ENCODE measurements around the gene CCDC78. TPM values are rescaled to one million over a fixed set of nuclear protein-coding genes. Genes with fewer than 3 reads are reported as not detected.

The CCDC78 gene
- polyA plus RNA-seq, 6 donors from 2014 or later, result 0.41 to 0.95 TPM; not detected in 4

GRCh38 chr16:740459-740763 is 14.2 kb upstream of the CCDC78 start:
- ATAC-seq (ENCODE audit: low read depth in 2 of 2), result peak; percentile 8 to 22
- peak overlapping the region in 4 of 6 donors; percentile 54 to 93 (median 84) for H3K27ac Mint-ChIP-seq
- H3K9me3 Mint-ChIP-seq, result no peaks in the 10 kb centered on the region
- H3K4me3 Mint-ChIP-seq, result peak overlapping the region; percentile 72 to 91 (median 86)
- DNase-seq, result no peak
- no peaks in the 10 kb centered on the region for H3K27me3 Mint-ChIP-seq
- H3K36me3 Mint-ChIP-seq, result no peaks in the 10 kb centered on the region
- H3K4me1 Mint-ChIP-seq, result peaks cover 12 to 23% (median 12%) of the 10 kb centered on the region in 3 donors

DNA sequence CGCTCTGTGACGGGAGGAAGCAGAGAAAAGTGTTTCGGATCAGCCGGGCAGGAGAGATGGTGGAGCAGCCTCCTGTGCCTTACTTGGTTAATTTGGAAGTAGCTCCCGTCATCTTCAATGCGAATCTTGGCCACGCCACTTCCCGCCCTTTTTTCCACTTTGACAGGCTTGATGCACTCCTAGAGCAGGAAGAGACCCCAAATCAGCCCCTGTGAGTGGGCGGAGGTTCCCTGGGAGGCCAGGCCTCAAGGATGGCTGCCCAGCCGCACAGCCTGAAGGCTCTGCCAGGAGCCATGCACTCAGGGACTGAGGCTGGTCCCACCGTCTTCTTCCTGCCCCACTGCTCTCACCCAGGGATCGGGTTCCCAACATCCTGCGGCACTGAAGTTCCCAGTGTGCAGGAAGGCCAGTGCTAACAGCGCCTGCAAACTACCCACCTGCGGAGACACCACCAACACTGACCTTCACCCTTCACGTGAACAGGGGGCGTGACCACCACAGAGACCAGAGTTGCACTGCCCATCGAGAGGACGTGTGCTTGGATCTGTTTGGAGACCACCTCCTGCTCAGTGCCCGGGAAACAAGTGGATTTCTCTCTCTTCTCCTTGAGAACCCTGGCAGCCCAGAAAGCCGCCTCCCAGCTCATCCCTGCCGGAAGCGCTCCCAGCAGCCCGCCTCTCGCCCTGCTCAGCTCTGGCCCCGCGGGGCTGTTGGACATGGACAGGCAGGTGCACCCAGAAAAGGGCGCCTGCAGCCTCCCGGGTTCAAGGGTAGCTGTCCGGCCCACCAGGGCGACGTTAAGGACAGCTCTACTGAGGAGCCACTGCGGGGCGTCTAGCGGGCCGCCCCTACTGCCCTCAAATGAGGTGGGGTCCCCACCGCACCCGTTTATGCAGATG is 13.6 kb upstream of the CCDC78 start:
- ATAC-seq (ENCODE audit: low read depth in 2 of 2) (no peak), DNase-seq (no peak)
- Mint-ChIP-seq H3K4me1 (peaks cover 12 to 25% (median 12%) of the 10 kb centered on the region in 3 donors), H3K27me3 (no peaks in the 10 kb centered on the region), H3K27ac (peak overlapping the region in 3 of 6 donors; percentile 47 to 72 (median 54)), H3K4me3 (peak overlapping the region; percentile 66 to 91 (median 84)), H3K36me3 (no peaks in the 10 kb centered on the region), H3K9me3 (no peaks in the 10 kb centered on the region)

DNA sequence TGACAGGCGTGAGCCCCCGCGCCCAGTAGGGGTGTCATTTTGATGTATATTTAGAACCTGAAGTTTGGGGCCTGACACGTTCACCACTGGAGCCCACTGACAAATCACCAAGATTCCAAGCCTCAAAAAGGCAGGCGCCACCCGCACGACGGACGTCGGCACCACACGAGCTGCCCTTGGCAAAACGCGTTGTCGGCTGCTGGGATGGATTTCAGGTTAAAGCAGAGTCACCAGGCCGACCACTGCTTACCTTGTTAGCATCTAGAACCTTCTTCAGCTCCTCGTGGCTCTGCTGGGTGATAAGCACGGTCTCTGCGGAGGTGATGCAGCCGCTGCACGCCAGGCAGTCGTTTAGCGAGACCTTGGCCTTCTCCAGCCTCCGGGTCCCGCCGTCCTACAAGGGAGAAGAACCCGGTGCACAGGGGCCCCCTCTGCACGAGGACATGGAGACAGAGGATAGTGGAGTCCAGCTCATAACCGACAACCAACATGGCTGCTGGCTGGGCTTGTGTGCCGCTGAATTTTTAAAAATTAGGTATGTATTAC is 10.8 kb upstream of the CCDC78 start:
- H3K9me3 Mint-ChIP-seq, result no peaks in the 10 kb centered on the region
- H3K36me3 Mint-ChIP-seq, result no peaks in the 10 kb centered on the region
- H3K4me1 Mint-ChIP-seq, result peaks cover 12 to 25% (median 12%) of the 10 kb centered on the region in 3 donors
- H3K27ac Mint-ChIP-seq, result peak overlapping the region in 1 of 6 donors; percentile 95
- no peaks in the 10 kb centered on the region for H3K27me3 Mint-ChIP-seq
- ATAC-seq (ENCODE audit: low read depth in 2 of 2), result no peak
- H3K4me3 Mint-ChIP-seq, result peak overlapping the region in 3 of 8 donors; percentile 30 to 84 (median 56)
- DNase-seq, result no peak

DNA sequence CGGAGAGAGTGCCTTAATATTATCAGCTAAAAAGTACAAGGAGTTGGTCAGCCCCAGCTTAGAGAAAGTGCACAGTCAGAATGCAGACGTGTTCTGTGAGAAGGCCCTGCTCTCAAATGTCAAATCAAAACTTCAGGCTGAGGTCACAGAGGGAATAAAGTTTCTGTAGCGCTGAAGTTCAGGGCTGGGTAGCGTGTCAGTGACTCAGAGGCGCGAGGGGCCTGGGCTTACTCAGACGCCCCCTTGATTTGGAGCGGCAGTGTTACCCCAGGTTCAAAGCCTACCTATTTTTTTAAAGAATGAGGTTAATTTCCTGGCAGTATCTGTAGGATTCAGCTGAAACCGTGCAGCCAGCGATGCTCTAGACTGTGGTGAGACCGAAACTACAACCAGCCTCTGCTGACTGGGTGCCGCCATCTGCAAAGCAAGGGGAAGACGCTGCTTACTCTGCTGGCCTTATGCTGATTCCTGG is 9.8 kb upstream of the CCDC78 start:
- no peak for DNase-seq
- Mint-ChIP-seq H3K9me3 (no peaks in the 10 kb centered on the region), H3K27ac (no peak overlapping the region), H3K27me3 (no peaks in the 10 kb centered on the region), H3K4me1 (peaks cover 12 to 22% (median 12%) of the 10 kb centered on the region in 3 donors), H3K36me3 (no peaks in the 10 kb centered on the region), H3K4me3 (peak overlapping the region in 3 of 8 donors; percentile 34 to 41 (median 40))
- no peak for ATAC-seq (ENCODE audit: low read depth in 2 of 2)

DNA sequence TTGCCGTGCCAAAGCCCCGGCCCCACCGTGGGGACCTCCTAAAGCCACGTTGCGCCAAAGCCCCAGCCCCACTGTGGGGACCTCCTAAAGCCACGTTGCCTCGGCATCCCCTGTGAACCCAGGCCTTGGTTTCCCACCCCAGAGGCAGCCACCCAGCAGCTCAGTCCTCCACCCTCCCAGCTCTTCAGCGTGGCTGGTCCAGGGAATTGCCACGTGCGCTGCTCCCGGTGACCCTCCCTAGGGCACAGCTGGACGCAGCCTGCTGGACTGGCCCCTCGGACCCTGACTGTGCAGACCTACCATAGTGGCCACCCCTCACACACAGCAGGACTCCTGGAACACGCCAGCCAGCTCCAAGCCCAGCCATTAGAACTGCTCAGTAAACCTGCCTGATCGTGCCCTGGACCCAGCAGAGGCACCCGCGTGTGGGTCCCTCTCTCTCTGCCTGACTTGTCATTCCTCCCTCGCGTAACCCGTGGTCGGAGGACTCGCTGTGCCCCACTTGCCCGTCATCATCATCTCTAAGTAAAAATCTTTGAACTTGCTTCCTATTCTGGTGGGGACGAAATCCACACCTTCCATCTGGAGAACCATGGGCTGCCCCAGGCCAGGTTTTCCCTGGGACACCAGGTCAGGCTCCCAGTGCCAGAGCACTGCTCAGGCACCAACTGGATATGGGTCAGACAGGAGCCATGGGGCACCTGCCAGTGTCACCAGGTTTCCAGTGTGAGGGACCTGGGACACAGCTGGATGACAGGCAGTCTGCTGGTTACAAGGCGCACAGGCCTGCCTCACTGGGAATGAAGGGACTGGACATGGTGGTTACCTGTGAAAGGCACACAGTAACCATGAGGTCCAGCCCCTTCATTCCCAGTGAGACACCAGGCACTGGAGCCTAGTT is 9.0 kb upstream of the CCDC78 start:
- no peak overlapping the region for H3K27ac Mint-ChIP-seq
- no peaks in the 10 kb centered on the region for H3K9me3 Mint-ChIP-seq
- H3K4me1 Mint-ChIP-seq, result peaks cover 12 to 22% (median 12%) of the 10 kb centered on the region in 3 donors
- peak overlapping the region in 2 of 8 donors; percentile 30 to 70 for H3K4me3 Mint-ChIP-seq
- ATAC-seq (ENCODE audit: low read depth in 2 of 2), result no peak
- no peak for DNase-seq
- no peaks in the 10 kb centered on the region for H3K36me3 Mint-ChIP-seq
- no peaks in the 10 kb centered on the region for H3K27me3 Mint-ChIP-seq

GRCh38 chr16:734208-734980 is 8.2 kb upstream of the CCDC78 start:
- Mint-ChIP-seq H3K9me3 (no peaks in the 10 kb centered on the region), H3K36me3 (no peaks in the 10 kb centered on the region), H3K27me3 (no peaks in the 10 kb centered on the region), H3K4me3 (no peak overlapping the region), H3K27ac (peak overlapping the region in 2 of 6 donors; percentile 41 to 74), H3K4me1 (peaks cover 5 to 18% (median 12%) of the 10 kb centered on the region in 3 donors)
- ATAC-seq (ENCODE audit: low read depth in 2 of 2) (no peak), DNase-seq (no peak)

DNA sequence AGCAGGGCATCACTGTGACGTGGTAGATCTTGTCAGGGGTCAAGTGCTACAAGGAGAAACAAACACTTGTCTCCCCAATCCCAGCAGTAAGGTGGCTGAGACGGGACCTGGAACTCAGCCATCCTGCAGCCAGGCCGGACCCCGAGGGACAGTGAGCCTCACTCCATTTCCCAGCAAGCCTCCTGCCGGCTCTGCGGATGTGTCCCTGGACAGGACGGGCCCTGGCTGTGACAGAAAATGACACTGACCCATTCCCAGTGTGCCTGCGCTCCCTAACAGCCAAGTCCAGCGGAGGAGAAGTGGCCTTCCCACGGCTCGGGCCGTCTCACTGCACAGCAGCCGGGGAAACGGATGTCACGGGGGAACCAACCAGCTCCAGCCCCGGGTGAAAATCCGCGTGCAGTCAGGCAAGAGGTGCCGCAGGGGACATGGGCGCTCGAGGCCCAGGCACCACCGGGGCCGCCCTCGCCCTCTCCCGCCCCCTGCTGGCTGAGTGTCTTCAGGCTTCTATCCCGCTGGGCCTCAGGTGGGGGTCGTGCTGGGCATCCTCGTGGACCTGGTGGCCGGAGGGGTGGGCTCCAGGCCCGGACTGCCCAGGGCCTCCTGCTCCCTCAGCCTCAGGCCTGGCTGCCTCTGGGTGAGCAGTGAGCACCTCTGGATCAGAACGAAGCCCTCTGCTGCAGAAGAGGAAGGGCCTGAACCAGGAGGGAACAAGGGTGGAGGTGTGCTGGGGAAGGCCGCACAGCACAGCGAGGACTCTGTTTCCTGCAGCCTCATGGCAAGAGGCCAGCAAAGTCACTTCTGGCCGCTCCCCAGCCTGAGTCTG is 7.4 kb upstream of the CCDC78 start:
- H3K4me1 Mint-ChIP-seq, result peaks cover 5 to 12% (median 8%) of the 10 kb centered on the region in 3 donors
- H3K9me3 Mint-ChIP-seq, result no peaks in the 10 kb centered on the region

DNA sequence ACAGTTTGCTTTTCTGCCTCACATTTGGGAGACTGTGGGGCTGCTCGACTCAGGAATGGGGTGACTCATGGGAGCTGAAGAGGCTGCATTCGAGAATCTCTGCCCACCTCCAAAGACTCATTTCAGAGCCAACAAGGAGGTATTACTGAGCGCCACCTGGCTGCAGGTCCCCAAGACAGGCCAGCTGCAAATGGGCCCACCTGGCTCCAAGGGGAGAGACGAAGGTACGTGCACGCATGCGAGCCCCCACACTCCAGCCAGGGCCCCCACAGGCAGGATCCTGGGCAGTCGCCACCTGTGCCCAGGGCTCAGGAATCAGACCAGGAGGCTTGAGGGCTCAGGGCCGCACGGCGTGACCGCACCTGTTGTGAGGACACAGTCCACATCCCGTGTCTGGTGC is 6.7 kb upstream of the CCDC78 start:
- H3K9me3 Mint-ChIP-seq, result no peaks in the 10 kb centered on the region
- H3K27me3 Mint-ChIP-seq, result no peaks in the 10 kb centered on the region
- H3K4me3 Mint-ChIP-seq, result no peak overlapping the region
- DNase-seq (no peak), ATAC-seq (ENCODE audit: low read depth in 2 of 2) (no peak)
- H3K4me1 Mint-ChIP-seq, result peaks cover 2 to 10% (median 6%) of the 10 kb centered on the region in 3 donors
- H3K36me3 Mint-ChIP-seq, result no peaks in the 10 kb centered on the region
- no peak overlapping the region for H3K27ac Mint-ChIP-seq

More for the DNA sequence above, 7.4 kb upstream of the CCDC78 start:
- H3K27ac Mint-ChIP-seq, result peak overlapping the region in 1 of 6 donors; percentile 74
- H3K4me3 Mint-ChIP-seq, result no peak overlapping the region
- ATAC-seq (ENCODE audit: low read depth in 2 of 2) (peak in 1 of 2 donors; percentile 18), DNase-seq (no peak)
- no peaks in the 10 kb centered on the region for H3K27me3 Mint-ChIP-seq
- H3K36me3 Mint-ChIP-seq, result no peaks in the 10 kb centered on the region

DNA sequence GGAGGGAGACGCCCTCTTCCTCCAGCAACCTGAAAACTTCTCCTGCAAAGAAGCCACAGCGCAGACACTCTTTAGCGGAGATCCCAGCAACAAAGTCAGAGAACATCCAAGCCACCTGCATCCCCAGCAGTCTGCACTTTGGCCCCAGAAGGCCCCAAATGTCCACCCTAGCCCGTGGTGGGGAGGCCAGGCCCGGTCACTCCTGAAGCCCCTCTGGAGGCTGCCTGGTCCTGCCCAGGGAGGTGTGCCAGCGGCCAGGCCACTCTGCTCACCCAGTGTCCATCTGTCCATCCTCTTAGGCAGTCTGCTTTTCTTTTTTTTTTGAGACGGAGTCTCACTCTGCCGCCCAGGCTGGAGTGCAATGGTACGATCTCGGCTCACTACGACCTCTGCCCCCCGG is 6.1 kb upstream of the CCDC78 start:
- Mint-ChIP-seq H3K27me3 (no peaks in the 10 kb centered on the region), H3K36me3 (no peaks in the 10 kb centered on the region), H3K27ac (no peak overlapping the region), H3K9me3 (no peaks in the 10 kb centered on the region), H3K4me3 (no peak overlapping the region), H3K4me1 (peaks cover 0 to 4% (median under 1%) of the 10 kb centered on the region in 3 donors)
- ATAC-seq (ENCODE audit: low read depth in 2 of 2) (no peak), DNase-seq (no peak)

GRCh38 chr16:730666-731509 is 4.6 kb upstream of the CCDC78 start:
- H3K27me3 Mint-ChIP-seq, result no peaks in the 10 kb centered on the region
- H3K4me3 Mint-ChIP-seq, result peak overlapping the region in 1 of 8 donors; percentile 15
- ATAC-seq (ENCODE audit: low read depth in 2 of 2), result no peak
- H3K4me1 Mint-ChIP-seq, result peaks cover 0 to 3% (median 2%) of the 10 kb centered on the region in 3 donors
- DNase-seq, result no peak
- H3K36me3 Mint-ChIP-seq, result no peaks in the 10 kb centered on the region
- no peaks in the 10 kb centered on the region for H3K9me3 Mint-ChIP-seq
- no peak overlapping the region for H3K27ac Mint-ChIP-seq

Data from naive B cell (primary cell).